Measurements from ENCODE around the gene KCNA3.

GRCh38 chr1:110707232-110707631, 32.5 kb upstream of the KCNA3 start:
- TF ChIP-seq BHLHE40 (IDR thresholded peaks at IDR 0.05; ENCODE audit: low read depth, low read length) = no peak
- no peak for TF ChIP-seq MAFK (IDR thresholded peaks at IDR 0.05; ENCODE audit: low read depth, low read length)
- TF ChIP-seq USF2 (IDR thresholded peaks at IDR 0.05; ENCODE audit: low read depth, low read length) = no peak
- no peak for TF ChIP-seq RCOR1 (IDR thresholded peaks at IDR 0.05; ENCODE audit: insufficient replicate concordance, low read length)
- no peak for TF ChIP-seq CTCF (conservative IDR thresholded peaks at IDR 0.05; ENCODE audit: low read depth, low read length)
- TF ChIP-seq RAD21 (IDR thresholded peaks at IDR 0.05; ENCODE audit: low read length) = no peak
- TF ChIP-seq SMC3 (IDR thresholded peaks at IDR 0.05; ENCODE audit: low read depth, low read length) = no peak
- no peak for TF ChIP-seq MAZ (IDR thresholded peaks at IDR 0.05; ENCODE audit: borderline replicate concordance, low read depth, low read length)
